Stimulated activated CD4-positive, alpha-beta T cell treated with anti-CD3 and anti-CD28 coated beads, Interleukin-12 subunit alpha, Interleukin-12 subunit beta, amount 100 ng/mL, for 24 hours (primary cell): ENCODE data around the gene MUC6.

ENCODE experiments used
- DNase-seq, 2 experiments: peaks; one replicate each; pipeline ENCODE4 v3.0.0-alpha.2; 2020; ENCODE audit warnings: low read depth in 2 of 2

The MUC6 gene

DNA sequence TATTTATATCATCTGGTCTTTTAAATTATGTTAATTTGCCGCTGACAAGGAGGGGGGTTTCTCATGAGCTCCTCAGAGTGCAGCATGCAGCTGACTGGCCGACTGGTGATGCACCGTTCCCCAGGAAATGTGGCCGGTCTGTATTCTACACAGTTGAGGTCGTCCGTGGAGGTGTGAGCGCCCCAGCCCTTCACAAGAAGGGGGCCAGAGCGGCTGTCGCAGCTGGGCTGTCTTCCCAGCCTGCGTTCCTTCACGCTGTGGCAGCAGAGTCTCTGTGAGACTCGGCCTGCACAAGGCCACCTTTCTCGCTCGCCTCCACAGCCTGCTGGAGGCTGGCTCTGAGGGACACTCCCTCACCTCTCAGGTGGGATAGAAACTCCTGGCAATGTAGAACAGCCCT lies 67.7 kb downstream of the MUC6 start:
- no peak for DNase-seq

DNA sequence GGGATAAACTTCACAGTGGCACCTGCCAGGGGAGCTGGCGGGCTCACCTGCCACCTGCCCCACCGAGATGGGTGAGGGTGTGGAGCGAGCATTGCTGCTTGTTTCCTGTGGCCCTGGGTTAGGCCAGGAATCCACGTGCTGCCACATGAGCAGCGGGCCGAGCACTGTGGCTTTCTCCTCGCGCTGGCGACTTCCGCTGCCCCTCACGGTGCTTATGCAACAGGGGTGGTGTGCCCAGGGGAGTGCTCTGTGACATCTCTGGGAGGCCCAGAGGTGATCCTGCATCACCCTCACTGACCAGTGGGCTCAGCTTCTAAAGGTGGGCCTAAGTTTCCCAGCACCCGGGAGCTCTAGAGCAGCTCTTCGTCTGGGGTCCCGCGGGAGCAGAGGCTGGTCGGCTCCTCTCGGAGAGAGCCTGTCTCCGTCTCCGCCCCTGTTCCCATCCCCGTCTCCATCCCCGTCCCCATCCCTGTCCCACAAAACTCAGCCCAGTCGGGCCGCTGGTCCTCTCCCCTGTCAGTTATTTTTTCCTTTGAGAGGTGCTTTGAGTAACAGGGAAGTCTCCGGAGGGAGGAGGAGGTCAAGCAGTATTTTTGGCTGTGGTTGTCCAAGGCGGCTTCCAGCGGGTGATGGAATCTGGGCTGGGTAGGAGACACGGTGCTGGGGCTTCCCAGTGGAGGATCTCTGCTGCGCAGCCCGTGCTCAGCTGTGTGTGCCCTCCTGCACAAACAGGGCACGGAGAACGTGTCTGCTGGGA lies 68.3 kb downstream of the MUC6 start:
- no peak for DNase-seq

DNA sequence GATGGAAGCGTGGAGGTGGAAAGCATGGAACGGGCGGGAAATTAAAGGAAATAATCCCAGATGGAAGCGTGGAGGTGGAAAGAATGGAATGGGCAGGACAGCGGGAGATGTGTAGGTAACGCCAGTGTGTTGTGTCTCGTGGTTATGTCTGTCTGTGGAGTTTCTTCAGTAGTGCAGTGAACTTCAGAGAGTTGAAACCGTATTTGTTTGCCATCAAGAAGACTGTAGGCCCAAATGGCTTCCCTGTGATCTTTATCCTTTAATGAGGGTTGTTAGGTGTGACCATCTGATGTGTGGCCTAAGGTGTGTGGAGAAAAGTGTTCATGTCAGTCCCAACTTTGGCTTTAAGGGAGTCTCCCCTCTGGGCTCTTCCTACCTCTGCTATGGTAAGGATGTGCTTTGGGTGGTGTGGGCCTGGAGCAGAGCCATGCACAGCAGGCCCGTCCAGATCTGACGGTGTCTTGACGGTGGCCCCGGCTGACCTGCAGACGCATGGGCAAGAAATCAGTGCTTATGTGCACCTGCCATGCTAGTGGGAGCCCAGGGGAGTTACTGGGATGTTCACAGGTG lies 71.2 kb downstream of the MUC6 start:
- no peak for DNase-seq

DNA sequence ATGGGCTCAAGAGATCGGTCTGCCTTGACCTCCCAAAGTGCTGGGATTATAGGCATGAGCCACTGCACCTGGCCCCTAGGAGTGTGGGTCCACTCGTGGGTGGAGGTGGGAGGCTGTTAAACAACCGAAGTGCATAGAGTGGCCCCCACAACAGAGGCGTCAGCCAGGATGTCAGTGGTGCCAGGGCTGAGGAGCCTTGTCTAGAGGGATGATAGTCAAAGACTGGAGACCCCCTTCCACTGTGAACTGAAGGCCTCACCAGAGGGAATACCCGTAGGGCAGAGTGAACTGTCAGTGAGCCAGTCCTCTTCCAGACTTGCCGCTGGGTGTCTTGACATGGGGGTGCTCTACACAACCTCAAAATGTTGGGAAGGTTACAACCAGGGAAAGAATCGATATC lies 72.7 kb downstream of the MUC6 start:
- DNase-seq = no peak
